ENCODE results near the gene DOK6.
"Not testable (repeated sequence)": the region's sequence is repeated elsewhere in the genome, so short reads cannot be mapped to it uniquely, and the experiment has no call there.

DOK6 gene

DNA sequence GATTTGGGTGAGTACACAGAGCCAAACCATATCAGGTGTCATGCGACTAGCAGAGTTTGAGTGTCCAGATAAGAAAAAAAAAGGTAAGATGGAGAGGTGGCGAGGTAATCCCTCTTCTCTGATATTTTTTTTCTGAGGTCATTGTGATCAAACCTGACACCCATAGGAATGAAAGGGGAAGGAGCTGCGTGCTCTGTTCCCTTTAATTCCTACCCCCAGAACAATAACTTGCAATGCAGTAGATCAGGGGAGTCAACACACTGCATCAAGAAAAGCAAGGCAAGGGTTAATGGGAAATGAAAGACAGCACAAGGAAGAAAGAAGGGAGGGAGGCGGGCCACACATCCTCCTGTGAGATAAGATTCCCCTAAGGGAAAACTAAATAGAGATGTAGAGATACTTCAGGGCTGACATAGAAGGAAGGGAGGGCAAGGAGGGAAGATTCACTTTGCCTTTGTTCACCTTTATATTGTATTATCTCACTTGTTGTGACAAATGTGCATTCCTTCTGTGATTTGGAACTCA is 414.2 kb downstream of the DOK6 start:
- no peak for DNase-seq (ENCODE audit: extremely low spot score)
- CTCF ChIA-PET: no interaction called here
- POLR2A ChIA-PET: no interaction called here
- TF ChIP-seq CTCF (IDR thresholded peaks at IDR 0.05; ENCODE audit: control extremely low read depth, extremely low read depth, low read depth, missing control alignments): no peak

GRCh38 chr18:69817335-69817940 is 416.8 kb downstream of the DOK6 start:
- DNase-seq (ENCODE audit: extremely low spot score): no peak
- CTCF ChIA-PET: interaction anchor here (1.2 kb wide), 1 partner anchor 9 kb away, joined by 3 read pairs; no protein-coding TSS in a partner anchor
- POLR2A ChIA-PET: no interaction called here
- no peak for TF ChIP-seq CTCF (IDR thresholded peaks at IDR 0.05; ENCODE audit: control extremely low read depth, extremely low read depth, low read depth, missing control alignments)

DNA sequence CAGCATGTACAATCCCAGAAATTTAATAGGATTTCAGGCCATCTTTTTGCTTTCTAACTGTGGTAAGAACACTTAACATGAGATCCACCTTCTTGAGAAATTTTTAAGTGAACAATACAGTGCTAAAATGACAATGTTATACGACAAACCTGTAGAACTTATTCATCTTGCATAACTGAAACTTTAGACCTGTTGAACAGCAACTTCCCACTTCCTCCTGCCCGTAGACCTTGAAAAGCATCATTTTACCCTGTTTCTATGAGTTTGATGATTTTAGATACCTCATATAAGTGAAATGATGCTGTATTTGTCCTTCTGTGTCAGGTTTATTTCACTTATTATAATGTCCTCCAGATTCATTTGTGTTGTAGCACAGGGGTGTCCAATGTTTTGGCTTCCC is 418.8 kb downstream of the DOK6 start:
- no peak for TF ChIP-seq CTCF (IDR thresholded peaks at IDR 0.05; ENCODE audit: control extremely low read depth, extremely low read depth, low read depth, missing control alignments)
- ChIA-PET CTCF (no interaction called here), POLR2A (no interaction called here)
- no peak for DNase-seq (ENCODE audit: extremely low spot score)

DNA sequence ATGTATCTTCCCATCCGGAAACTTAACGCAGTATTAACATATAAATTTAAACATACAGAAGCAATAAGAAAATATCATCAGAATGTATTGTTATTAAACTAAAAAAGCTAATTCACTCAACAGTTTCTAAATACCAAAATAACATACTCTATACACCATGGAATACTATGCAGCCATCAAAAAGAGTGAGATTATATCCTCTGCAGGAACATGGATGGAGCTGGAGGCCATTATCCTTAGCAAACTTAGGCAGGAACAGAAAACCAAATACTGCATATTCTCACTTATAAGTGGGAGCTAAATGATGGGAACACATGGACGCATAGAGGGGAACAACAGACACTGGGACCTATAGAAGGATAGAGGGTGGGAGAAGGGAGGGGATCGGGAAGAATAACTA is 419.9 kb downstream of the DOK6 start:
- TF ChIP-seq CTCF (IDR thresholded peaks at IDR 0.05; ENCODE audit: control extremely low read depth, extremely low read depth, low read depth, missing control alignments): no peak
- ChIA-PET CTCF (interaction anchor here (1.2 kb wide), 1 partner anchor 10 kb away, joined by 3 read pairs; no protein-coding TSS in a partner anchor), POLR2A (no interaction called here)
- DNase-seq (ENCODE audit: extremely low spot score): no peak

DNA sequence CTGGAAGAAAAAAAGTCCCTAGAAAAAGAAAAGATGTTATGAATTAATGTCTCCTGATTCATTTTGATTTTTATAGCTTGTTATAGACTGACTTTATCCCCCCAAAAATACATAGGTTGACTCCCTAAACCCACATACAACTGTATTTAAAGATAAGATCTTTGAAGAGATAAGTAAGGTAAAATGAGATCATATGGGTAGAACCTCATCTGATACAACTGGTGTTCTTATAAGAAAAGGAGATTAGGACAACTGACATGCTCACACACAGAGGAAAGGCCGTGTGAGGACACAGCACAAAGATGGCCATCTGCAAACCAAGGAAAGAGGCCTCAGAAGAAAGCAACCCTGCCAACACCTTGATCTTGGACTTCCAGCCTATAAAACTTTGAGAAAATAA is 429.5 kb downstream of the DOK6 start:
- no peak for TF ChIP-seq CTCF (IDR thresholded peaks at IDR 0.05; ENCODE audit: control extremely low read depth, extremely low read depth, low read depth, missing control alignments)
- ChIA-PET CTCF (interaction anchor here (6.0 kb wide), 1 partner anchor 9 kb away, joined by 36 read pairs; no protein-coding TSS in a partner anchor), POLR2A (no interaction called here)
- DNase-seq (ENCODE audit: extremely low spot score): no peak

- POLR2A ChIA-PET: interaction anchor here (0.6 kb wide), 1 partner anchor 15 kb away, joined by 4 read pairs; no protein-coding TSS in a partner anchor
- CTCF ChIA-PET: not testable (repeated sequence)
Observed at GRCh38 chr18:69834980-69835379, 434.3 kb downstream of the DOK6 start.

DNA sequence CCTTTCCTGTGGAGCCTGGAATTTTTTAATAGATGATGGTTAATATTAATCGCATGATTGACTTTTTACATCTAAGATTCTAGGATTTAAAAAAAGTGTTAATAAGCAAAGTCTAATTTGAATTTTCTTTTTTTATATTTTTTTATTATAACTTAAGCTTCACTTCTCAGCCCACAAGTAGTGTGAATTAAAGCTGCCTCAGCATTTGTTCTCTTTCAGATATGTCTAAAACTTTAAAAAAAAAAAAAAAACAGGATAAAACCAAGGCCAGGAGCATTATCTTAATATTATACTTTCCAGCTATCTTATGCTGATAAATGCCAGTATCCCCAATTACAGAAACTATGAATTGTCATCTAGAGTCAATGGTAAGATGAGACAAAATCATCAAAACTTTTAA is 437.3 kb downstream of the DOK6 start:
- no peak for TF ChIP-seq CTCF (IDR thresholded peaks at IDR 0.05; ENCODE audit: control extremely low read depth, extremely low read depth, low read depth, missing control alignments)
- DNase-seq (ENCODE audit: extremely low spot score): no peak
- ChIA-PET POLR2A (no interaction called here), CTCF (interaction anchor here (0.7 to 4.5 kb wide), 4 partner anchors 10 to 17 kb away, joined by 3 to 36 read pairs (median 12); no protein-coding TSS in a partner anchor)

More at GRCh38 chr18:69834980-69835379, 434.3 kb downstream of the DOK6 start:
- not testable (repeated sequence) for DNase-seq (ENCODE audit: extremely low spot score)
